GM12878 (cell line): ENCODE data around the gene CLNK. TPM values are rescaled to one million over a fixed set of nuclear protein-coding genes. Genes with fewer than 3 reads are reported as not detected.

Experiments used
- ATAC-seq: fragments of 200-7000 bp; cut with Tn5 transposase; 3 replicates; pipeline ENCODE4 v1.9.1; 2020; ENCODE audit warnings: mild to moderate bottlenecking, moderate library complexity
- BruUV-seq: library from RNA; stranded (reverse); fragments of 400-500 nt; replicated peaks from 2 replicates; lab custom pipeline; 2021; lab: Mats Ljungman, UMichigan
- CTCF ChIA-PET: fragments of 300-600 bp; sonication (Branson Sonifier 250); formaldehyde crosslinking; extraction: SDS; loops from one replicate; lab custom pipeline; 2021; ENCODE audit warnings: inconsistent platforms; lab: Yijun Ruan, JAX
- POLR2A ChIA-PET: fragments of 350-600 bp; formaldehyde crosslinking; extraction: SDS; loops from one replicate; lab custom pipeline; 2021; ENCODE audit warnings: inconsistent platforms; lab: Charles Lee
- RAD21 ChIA-PET: fragments of 300-600 bp; sonication (Branson Sonifier 250); formaldehyde crosslinking; loops from one replicate; lab custom pipeline; 2023; ENCODE audit warnings: antibody characterized with exemption; ENCODE audit not compliant: unreplicated experiment; lab: Charles Lee
- SMC1A ChIA-PET: fragments of 300-600 bp; sonication (Branson Sonifier 250); formaldehyde crosslinking; loops from one replicate; lab custom pipeline; 2023; ENCODE audit not compliant: unreplicated experiment, uncharacterized antibody; lab: Charles Lee
- DNase-seq: peaks from one replicate; pipeline ENCODE4 v3.0.0-alpha.2; 2011; ENCODE audit warnings: low read depth, low spot score
- FAIRE-seq: peaks from 3 replicates; lab custom pipeline; 2011; peaks lifted over from hg19 to GRCh38; lab: Jason Lieb, UNC
- H2AFZ ChIP-seq: 2 replicates; pipeline ENCODE4 v1.6.0; 2011; ENCODE audit warnings: low read depth, low read length, control low read depth; ENCODE audit not compliant: control insufficient read depth
- H3K27ac ChIP-seq: 2 replicates; pipeline ENCODE4 v1.5.1; 2011; ENCODE audit warnings: control low read depth; ENCODE audit not compliant: control insufficient read depth, insufficient read depth
- H3K27me3 ChIP-seq, 2 experiments: replicated peaks in 1 of 2; 2 replicates each; pipeline versions ENCODE4 v1.6.0 to v1.6.1; 2011; ENCODE audit warnings: low read length in 1 of 2; ENCODE audit not compliant: control insufficient read depth in 2 of 2, insufficient read depth in 2 of 2
- H3K36me3 ChIP-seq, 2 experiments: 2 replicates each; pipeline ENCODE4 v1.5.1; 2011; ENCODE audit warnings: low read length in 1 of 2; ENCODE audit not compliant: control insufficient read depth in 2 of 2, insufficient read depth in 2 of 2
- H3K4me1 ChIP-seq: 2 replicates; pipeline ENCODE4 v1.6.1; 2011; ENCODE audit warnings: mild to moderate bottlenecking, low read length, moderate library complexity, mixed read lengths; ENCODE audit not compliant: control insufficient read depth, insufficient read depth
- H3K4me2 ChIP-seq: 2 replicates; pipeline ENCODE4 v1.6.0; 2011; ENCODE audit warnings: control low read depth; ENCODE audit not compliant: control insufficient read depth, insufficient read depth
- H3K4me3 ChIP-seq: fragments of 200-600 bp; sonication (generic); 2 replicates; pipeline ENCODE4 v1.5.1; 2016
- H3K79me2 ChIP-seq: 2 replicates; pipeline ENCODE4 v1.6.0; 2011; ENCODE audit warnings: low read length; ENCODE audit not compliant: control insufficient read depth, insufficient read depth
- H3K9ac ChIP-seq: 2 replicates; pipeline ENCODE4 v1.8.0; 2011; ENCODE audit warnings: low read length, control low read depth, mixed read lengths; ENCODE audit not compliant: control insufficient read depth, insufficient read depth
- H3K9me3 ChIP-seq: replicated peaks from 3 replicates; pipeline ENCODE4 v1.5.1; 2011; ENCODE audit warnings: mild to moderate bottlenecking, low read length; ENCODE audit not compliant: control insufficient read depth, insufficient read depth
- H4K20me1 ChIP-seq: 2 replicates; pipeline ENCODE4 v1.6.0; 2011; ENCODE audit not compliant: control insufficient read depth, insufficient read depth
- BCLAF1 ChIP-seq: fragments of 450-650 bp; IDR thresholded peaks from 2 replicates; pipeline ENCODE4 v1.6.1; 2017; ENCODE audit warnings: antibody characterized with exemption, mild to moderate bottlenecking, moderate library complexity
- CHD4 ChIP-seq: fragments of 200-600 bp; sonication (generic); IDR thresholded peaks from 2 replicates; pipeline ENCODE4 v1.6.1; 2016; ENCODE audit warnings: mild to moderate bottlenecking
- HDGF ChIP-seq: fragments of 450-650 bp; IDR thresholded peaks from 2 replicates; pipeline ENCODE4 v1.6.1; 2016; ENCODE audit warnings: antibody characterized with exemption
- IRF3 ChIP-seq: fragments of 450-650 bp; IDR thresholded peaks from 2 replicates; pipeline ENCODE4 v1.6.1; 2014; ENCODE audit warnings: mild to moderate bottlenecking
- NFYA ChIP-seq: IDR thresholded peaks from 2 replicates; pipeline ENCODE4 v1.6.1; 2011; ENCODE audit warnings: low read depth, mild to moderate bottlenecking, low read length, improper control_type of control experiment, borderline replicate concordance
- NR2F1 ChIP-seq: fragments of 450-650 bp; conservative IDR thresholded peaks from 2 replicates; pipeline ENCODE4 v1.6.1; 2017; ENCODE audit warnings: mild to moderate bottlenecking
- RBBP5 ChIP-seq: fragments of 200-600 bp; sonication (generic); conservative IDR thresholded peaks from 2 replicates; pipeline ENCODE4 v1.6.1; 2016
- SKIL ChIP-seq: fragments of 450-650 bp; IDR thresholded peaks from 2 replicates; pipeline ENCODE4 v1.6.1; 2017; ENCODE audit warnings: mild to moderate bottlenecking, low read depth, inconsistent platforms; ENCODE audit not compliant: poor library complexity, severe bottlenecking
- SMAD1 ChIP-seq: fragments of 450-650 bp; IDR thresholded peaks from 2 replicates; pipeline ENCODE4 v1.6.1; 2018; ENCODE audit warnings: mild to moderate bottlenecking, low read depth; ENCODE audit not compliant: partially characterized antibody
- SP1 ChIP-seq: IDR thresholded peaks from one replicate; pipeline ENCODE4 v1.6.1; 2011; ENCODE audit warnings: low read depth, low read length
- TAF1 ChIP-seq: IDR thresholded peaks from 2 replicates; pipeline ENCODE4 v1.6.1; 2011; ENCODE audit warnings: mild to moderate bottlenecking, low read depth, low read length, borderline replicate concordance
- ZNF217 ChIP-seq: fragments of 450-650 bp; IDR thresholded peaks from 2 replicates; pipeline ENCODE4 v1.6.1; 2017; ENCODE audit warnings: antibody characterized with exemption, mild to moderate bottlenecking
- WGBS: methylation state at CpG from one replicate; pipeline ENCODE4 v1.1.6; 2016; ENCODE audit warnings: low lambda C conversion rate; ENCODE audit not compliant: insufficient replicate concordance, insufficient coverage; ENCODE audit errors: missing lambda C conversion rate; 5-methylcytosine and 5-hydroxymethylcytosine counted together
- in situ Hi-C: fragments of 300-500 bp; cut with MboI; formaldehyde crosslinking; loops from 9 replicates; pipeline ENCODE4 v1.14.3; 2018; ENCODE audit warnings: mixed read lengths
- intact Hi-C: fragments of 100-400 bp; cut with micrococcal nuclease; formaldehyde crosslinking; loops from one replicate; pipeline ENCODE4 v1.14.2; 2022; ENCODE audit not compliant: unreplicated experiment
- polyA plus RNA-seq, 11 experiments: library from polyadenylated mRNA; depleted of rRNA in 4 of 11; unstranded in 6 of 11; stranded (reverse) in 5 of 11; fragments of >200 nt; fragmentation: Nextera tagmentation in 4 of 11; fragmentation: Illumina TruSeq in 1 of 11; extraction: Ambion mirVana in 4 of 11; extraction: Trizol in 1 of 11; gene quantifications; 1 replicate in 1 of 11; 2 replicates in 10 of 11; pipeline versions ENCODE4 v1.2.1 to v1.2.3, GENCODE V29; 2011 to 2016; ENCODE audit warnings: inconsistent platforms in 2 of 11, missing spikeins in 2 of 11, low read depth in 1 of 11
- total RNA-seq, 4 experiments: library from RNA; depleted of rRNA in 3 of 4; stranded (reverse); fragments of >200 nt in 3 of 4; fragmentation: Illumina TruSeq in 1 of 4; extraction: Trizol in 1 of 4; gene quantifications; 2 replicates each; pipeline versions ENCODE4 v1.2.1 to v1.2.3, GENCODE V29; 2013 to 2021
- TF ChIP-seq, protein P1 (sequence below): IDR thresholded peaks from 2 replicates; pipeline ENCODE4 v1.6.1; 2012; ENCODE audit warnings: mild to moderate bottlenecking, low read depth, low read length
- TF ChIP-seq, protein P2 (sequence below): fragments of 450-650 bp; IDR thresholded peaks from 2 replicates; pipeline ENCODE4 v1.6.1; 2017; ENCODE audit warnings: low read depth, mild to moderate bottlenecking, moderate library complexity

Gene CLNK
- total and polyA plus RNA-seq, 10 of the 15 experiments (the other 5 are each of a cell fraction or from before 2014, with no cell fraction given), result 2.1 to 14.3 (median 2.7) TPM

DNA sequence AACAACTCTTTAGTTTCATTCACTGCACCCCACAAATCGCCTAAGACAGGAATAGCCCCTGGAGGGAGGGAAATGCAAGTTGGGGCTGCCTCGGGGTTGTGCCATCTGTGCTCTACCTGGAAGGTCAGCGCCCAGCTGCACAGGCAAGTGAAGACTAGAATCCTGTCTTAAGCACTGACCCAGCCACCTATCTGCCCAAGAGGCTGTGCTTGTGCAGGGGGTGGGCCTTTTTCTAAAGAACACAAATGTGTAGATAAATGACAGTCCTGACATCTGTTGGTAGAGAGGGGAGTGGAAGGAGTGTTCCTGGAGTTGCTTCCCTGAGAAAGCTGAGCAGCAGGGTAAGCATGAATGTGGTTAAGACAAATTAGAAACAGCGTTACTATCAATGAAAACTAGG is 243.1 kb downstream of the CLNK start:
- CTCF ChIA-PET, result interaction anchor here (1.5 kb wide), 1 partner anchor 10 kb away, joined by 5 read pairs; no protein-coding TSS in a partner anchor
- RAD21 ChIA-PET, result no interaction called here
- TSS peak; percentile 13 for BruUV-seq
- Histone ChIP-seq H3K4me2 (no peak overlapping the region), H3K79me2 (no peaks in the 10 kb centered on the region), H3K4me3 (no peak overlapping the region), H3K27me3 (no peaks in the 10 kb centered on the region), H2AFZ (no peak overlapping the region), H3K4me1 (no peaks in the 10 kb centered on the region), H3K27ac (no peak overlapping the region), H3K9me3 (no peaks in the 10 kb centered on the region; the same call in 2 of the 3 replicates), H3K9ac (no peak overlapping the region), H4K20me1 (no peaks in the 10 kb centered on the region), H3K36me3 (peaks cover 5 to 13% of the 10 kb centered on the region in 2 experiments)
- intact Hi-C loops, result no loop called here
- in situ Hi-C loops, result no loop called here
- DNase-seq (no peak), ATAC-seq (no peak), FAIRE-seq (no peak)
- TF ChIP-seq IRF3 (no peak), TAF1 (no peak), SP1 (no peak), SMAD1 (no peak), ZNF217 (no peak), CHD4 (no peak), HDGF (no peak), NFYA (no peak), BCLAF1 (no peak), SKIL (no peak), NR2F1 (no peak), RBBP5 (no peak)
- TF ChIP-seq, protein P1, sequence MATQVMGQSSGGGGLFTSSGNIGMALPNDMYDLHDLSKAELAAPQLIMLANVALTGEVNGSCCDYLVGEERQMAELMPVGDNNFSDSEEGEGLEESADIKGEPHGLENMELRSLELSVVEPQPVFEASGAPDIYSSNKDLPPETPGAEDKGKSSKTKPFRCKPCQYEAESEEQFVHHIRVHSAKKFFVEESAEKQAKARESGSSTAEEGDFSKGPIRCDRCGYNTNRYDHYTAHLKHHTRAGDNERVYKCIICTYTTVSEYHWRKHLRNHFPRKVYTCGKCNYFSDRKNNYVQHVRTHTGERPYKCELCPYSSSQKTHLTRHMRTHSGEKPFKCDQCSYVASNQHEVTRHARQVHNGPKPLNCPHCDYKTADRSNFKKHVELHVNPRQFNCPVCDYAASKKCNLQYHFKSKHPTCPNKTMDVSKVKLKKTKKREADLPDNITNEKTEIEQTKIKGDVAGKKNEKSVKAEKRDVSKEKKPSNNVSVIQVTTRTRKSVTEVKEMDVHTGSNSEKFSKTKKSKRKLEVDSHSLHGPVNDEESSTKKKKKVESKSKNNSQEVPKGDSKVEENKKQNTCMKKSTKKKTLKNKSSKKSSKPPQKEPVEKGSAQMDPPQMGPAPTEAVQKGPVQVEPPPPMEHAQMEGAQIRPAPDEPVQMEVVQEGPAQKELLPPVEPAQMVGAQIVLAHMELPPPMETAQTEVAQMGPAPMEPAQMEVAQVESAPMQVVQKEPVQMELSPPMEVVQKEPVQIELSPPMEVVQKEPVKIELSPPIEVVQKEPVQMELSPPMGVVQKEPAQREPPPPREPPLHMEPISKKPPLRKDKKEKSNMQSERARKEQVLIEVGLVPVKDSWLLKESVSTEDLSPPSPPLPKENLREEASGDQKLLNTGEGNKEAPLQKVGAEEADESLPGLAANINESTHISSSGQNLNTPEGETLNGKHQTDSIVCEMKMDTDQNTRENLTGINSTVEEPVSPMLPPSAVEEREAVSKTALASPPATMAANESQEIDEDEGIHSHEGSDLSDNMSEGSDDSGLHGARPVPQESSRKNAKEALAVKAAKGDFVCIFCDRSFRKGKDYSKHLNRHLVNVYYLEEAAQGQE, result no peak
- TF ChIP-seq, protein P2, sequence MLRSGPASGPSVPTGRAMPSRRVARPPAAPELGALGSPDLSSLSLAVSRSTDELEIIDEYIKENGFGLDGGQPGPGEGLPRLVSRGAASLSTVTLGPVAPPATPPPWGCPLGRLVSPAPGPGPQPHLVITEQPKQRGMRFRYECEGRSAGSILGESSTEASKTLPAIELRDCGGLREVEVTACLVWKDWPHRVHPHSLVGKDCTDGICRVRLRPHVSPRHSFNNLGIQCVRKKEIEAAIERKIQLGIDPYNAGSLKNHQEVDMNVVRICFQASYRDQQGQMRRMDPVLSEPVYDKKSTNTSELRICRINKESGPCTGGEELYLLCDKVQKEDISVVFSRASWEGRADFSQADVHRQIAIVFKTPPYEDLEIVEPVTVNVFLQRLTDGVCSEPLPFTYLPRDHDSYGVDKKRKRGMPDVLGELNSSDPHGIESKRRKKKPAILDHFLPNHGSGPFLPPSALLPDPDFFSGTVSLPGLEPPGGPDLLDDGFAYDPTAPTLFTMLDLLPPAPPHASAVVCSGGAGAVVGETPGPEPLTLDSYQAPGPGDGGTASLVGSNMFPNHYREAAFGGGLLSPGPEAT, result no peak
- SMC1A ChIA-PET, result interaction anchor here (1.6 kb wide), 1 partner anchor 27 kb away, joined by 4 read pairs; no protein-coding TSS in a partner anchor
- WGBS, result 100% methylated on average over 4 of the region's 4 CpGs
- POLR2A ChIA-PET, result no interaction called here
